Adipose tissue (tissue), 3 donors: ENCODE results near the gene PRKCB. TPM values are rescaled to one million over a fixed set of nuclear protein-coding genes. Genes with fewer than 3 reads are reported as not detected.
"Not testable (repeated sequence)": the region's sequence is repeated elsewhere in the genome, so short reads cannot be mapped to it uniquely, and the experiment has no call there.

ENCODE experiments used
- H3K27ac ChIP-seq: one replicate; pipeline ENCODE4 v1.5.1; 2013; ENCODE audit warnings: low read depth, low read length
- WGBS, 3 donors: extraction: QIAGEN DNeasy Blood & Tissue Kit; methylation state at CpG; one replicate each; pipeline ENCODE4 v1.1.7; 2013; 5-methylcytosine and 5-hydroxymethylcytosine counted together
- polyA plus RNA-seq, 3 donors: library from polyadenylated mRNA; stranded (reverse); fragments of 200-250 nt; gene quantifications; one replicate each; pipeline ENCODE4 v1.2.3, GENCODE V29; 2013
- donor health status: healthy with polysubstance abuse.
- donor health status: Bipolar disorder and iron deficiency.
- donor health status: healthy.

Gene PRKCB
- polyA plus RNA-seq, 3 donors, result 0.67 to 4.5 (median 3.1) TPM

DNA sequence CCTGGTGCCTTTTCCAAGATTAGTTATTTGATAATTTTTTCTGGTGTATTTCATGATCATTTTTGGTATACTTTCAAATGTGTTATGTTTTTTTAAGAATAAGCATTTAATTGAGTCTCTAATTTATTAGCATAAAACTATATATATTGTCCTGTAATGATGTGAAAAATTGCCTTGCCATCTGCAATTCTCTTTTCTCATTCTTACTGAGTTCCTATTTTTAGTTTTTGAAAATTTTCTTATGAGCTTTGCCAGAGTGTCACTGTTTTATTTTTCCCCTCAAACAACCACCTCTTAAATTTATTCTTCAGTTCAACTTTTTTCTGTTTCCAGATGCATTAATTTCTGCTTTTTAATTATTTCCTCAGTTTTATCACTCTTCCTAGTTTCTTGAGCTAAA, 59.3 kb downstream of the PRKCB start:
- H3K27ac ChIP-seq, result no peak overlapping the region

DNA sequence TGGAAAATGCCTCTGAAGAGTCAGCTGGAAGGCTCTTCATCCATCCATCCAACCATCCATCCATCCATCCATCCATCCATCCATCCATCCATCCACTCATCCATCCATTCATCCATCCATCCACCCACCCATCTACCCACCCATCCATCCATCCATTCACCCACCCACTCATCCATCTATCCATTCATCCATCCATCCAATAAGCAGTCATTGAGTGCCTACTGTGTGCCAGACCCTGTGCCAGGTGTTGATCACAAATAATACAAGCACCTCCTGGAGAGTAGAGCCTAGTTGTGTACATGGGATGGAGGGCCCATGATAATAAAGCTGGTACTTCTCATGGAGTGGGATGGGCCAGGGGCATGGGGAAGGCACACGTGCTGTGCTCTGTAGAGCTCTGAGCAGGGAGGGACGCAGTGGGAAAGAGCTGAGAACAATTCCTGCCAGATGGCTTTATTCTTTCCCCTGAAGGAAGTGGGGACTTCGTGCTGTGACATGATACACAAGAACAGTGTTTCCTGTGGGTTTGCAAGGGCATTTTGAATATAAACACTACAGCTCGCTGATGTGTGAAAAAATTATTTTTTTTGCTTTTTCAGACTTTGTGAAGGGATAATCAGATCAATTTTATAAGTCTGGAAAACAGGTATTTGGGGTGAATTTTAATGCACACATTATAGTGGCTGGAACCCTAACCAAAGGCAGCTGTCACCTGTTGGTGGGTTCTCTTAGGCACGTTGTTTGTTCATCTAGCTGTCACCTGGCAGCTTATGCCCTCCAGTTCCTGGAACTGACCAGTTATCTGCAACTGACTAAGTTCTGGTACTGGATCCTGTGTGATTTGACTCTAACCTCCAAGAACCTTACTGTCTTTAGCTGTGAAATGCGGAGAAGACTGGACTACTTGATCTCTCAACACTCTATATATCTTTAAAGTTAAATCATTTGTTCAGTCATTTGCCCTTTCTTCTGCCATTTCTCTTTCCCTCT, 61.3 kb downstream of the PRKCB start:
- no peak overlapping the region for H3K27ac ChIP-seq
- 37 to 54% (median 43%) methylated on average over 6 of the region's 6 CpGs for WGBS, 3 donors

DNA sequence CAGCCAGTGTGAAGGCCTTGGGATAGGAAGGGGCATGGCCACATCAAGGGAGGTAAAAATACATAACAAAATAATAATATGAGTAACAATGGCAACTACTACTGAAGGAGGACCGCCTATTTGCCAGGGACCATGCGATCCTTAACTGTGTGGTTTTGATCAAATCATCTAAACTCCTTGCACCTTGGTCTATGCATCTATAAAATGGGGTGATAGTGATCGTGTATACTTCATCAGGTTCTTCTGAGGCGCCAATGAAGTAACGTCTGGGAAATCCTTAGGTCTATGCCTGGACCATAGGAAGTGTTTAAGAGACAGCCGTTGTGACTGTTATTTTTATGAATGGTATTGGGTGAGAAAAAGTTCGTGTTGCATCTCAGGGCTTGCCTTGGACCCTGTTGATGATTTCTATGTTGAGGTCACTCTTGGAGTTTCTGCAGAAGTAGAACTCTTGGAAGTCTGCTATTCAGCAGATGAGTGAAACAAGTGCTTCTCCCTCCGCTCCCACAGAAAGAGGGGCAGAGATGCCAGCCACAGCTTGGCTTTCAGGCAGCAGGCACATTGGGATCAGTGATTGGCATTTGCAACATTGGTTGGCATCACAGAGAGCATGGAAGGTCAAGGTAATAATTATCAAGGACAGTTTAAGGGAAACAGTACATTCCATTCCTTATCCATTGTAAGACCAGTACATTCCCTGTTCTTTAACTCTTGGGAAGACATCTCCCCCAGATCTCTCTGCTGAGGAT, 63.1 kb downstream of the PRKCB start:
- WGBS, 3 donors, result 81 to 93% (median 91%) methylated on average over 8 of the region's 8 CpGs
- H3K27ac ChIP-seq, result no peak overlapping the region

DNA sequence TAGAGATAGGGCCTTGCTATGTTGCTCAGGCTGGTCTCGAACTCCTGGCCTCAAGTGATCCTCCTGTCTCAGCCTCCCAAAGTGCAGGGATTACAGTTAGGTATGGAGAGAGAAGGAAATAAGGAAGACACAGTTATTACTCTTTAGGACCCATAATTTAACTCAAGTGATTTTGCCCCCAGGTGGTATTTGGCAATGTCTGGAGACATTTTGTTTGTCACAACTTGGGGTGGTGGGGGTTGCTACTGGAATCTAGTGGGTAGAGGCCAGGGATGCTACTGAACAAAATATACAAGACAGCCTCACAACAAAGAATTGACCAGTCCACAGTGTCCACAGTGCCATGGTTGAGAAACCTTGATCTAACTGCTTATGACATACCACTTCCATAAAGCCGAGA, 64.1 kb downstream of the PRKCB start:
- 58 to 75% (median 73%) methylated on average over 2 of the region's 2 CpGs for WGBS, 3 donors
- no peak overlapping the region for H3K27ac ChIP-seq

DNA sequence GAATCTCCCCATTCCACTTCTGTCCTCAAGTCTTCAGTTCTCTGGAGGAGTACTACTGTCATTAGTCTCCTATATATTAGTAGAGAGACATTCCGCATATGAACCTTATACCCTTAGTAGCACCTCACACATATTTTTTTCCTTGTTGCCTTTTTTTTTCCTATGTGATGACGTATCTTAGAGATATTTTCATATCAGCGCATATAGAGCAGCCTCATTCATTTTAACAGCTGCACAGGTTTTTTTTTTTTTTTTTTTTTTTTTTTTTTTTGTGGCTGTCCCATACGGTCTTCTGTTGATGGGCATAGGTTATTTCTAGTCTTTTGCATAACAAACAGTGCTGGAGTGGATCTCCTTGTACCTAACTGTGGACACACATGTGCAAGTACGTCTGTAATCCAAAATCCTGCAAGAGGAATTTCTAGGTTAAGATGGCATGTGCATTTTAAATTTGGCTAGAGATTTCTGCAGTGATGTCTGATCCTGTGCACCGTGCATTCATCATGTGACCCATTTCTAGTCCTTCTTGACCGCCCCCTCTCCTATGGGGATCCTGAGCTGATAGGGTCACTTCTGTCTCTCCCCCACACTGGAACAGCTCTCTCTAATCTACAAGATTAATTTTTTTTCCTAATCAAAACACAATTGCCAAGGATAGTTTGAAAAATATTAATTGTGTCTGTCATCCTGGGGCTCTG, 64.8 kb downstream of the PRKCB start:
- no peak overlapping the region for H3K27ac ChIP-seq

DNA sequence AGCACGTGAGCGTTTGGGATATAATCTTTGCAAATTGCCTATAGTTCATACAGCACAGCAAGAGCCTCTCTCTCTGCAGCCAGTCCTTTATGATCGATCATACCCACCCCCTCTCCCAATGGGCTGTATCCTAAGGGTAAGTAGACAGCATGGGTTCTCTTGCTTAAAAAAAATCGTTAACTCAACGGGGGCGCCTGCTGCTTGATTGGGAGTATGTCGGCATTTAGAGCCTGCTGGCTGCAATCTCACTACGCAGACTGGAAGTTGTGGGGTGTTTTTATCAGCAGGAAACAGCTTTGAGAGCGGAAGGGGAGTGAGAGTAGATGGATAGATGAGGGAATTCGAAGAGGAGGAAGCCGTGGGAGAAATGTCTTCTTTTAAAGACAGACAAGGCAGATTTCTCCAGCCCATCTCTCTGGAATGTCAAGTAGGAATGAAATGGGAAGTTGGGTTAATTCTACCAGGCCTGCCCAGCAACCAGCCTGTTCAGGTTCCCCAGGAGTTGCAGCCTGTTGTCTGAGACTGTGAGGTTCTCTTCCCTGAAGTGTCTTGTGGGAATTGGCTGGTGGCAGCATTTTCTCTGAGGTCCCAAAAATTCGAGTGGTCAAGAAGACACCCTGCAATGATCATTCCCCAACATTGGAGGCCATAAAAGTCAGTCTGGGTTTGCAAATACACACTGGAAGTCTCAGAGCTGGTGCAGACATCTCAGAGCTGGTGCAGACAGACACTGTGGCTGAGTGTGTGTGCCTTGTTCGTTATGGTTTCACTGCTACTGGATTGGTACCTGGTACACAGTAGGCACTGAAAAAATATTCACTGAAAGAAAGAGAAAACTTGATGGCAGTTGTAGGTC, 65.6 kb downstream of the PRKCB start:
- H3K27ac ChIP-seq, result no peak overlapping the region
- WGBS, 3 donors, result 14 to 18% (median 17%) methylated on average over 13 of the region's 13 CpGs

More for the DNA sequence above, 64.8 kb downstream of the PRKCB start:
- 66 to 69% (median 68%) methylated on average over 7 of the region's 7 CpGs for WGBS, 3 donors

DNA sequence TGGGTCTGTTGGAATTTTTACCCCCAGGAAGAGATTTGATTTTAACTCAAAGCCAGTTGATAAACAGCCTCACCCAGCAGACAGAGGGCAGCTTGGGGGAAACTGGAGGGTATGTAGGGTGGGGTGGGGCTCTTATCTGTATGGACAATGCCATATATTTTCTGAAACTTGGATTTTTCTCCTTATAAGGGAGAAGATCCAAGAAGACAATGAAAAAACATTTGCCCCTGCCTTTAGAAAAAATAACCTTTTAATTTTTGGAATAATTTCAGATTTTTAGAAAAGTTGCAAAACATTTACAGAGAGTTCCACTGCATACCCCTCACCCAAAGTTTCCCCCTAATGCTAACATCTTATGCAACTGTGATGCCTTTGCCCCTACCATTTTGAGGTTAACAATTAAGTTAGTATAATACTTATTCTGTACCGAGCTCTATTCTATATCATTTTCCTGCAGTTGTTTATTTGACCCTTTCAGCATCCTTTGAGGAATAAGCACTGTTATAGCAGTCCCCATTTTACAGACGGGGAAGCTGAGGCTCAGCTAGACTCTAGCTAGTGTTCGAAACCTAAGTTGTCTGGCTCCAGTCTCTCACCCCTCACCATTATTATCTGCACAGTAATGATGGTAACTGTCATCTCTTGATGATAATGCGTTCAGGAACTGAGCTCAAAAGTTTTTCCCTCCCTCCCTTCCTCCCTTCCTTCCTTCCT, 66.4 kb downstream of the PRKCB start:
- 68 to 77% (median 73%) methylated on average over 4 of the region's 4 CpGs for WGBS, 3 donors
- H3K27ac ChIP-seq, result no peak overlapping the region

DNA sequence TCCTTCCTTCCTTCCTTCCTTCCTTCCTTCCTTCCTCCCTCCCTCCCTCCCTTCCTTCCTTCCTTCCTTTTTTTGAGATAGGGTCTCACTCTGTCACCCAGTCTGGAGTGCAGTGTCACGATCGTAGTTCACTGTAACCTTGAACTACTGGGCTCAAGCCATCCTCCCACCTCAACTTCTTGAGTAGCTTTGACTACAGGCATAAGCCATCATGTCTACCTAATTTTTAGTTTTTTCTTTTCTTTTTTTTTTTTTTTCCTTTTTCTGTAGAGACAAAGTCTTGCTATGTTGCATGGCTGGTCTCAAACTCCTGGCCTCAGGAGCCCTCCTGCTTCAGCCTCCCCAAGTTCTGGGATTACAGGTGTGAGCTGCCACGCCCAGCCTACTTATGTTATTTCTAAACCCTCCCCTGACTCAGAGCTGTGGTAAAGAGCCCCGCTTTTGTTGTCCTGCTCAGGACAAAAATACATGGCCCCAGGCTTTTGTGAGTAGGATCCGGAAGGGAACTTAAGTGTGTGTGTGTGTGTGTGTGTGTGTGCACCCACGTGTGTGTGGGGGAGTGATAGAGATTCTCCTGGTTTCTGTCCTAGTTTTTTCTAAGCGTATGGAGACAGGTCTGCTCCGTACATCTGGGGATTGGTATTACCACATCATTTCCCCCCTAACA, 67.1 kb downstream of the PRKCB start:
- WGBS, 3 donors, result 39 to 57% (median 48%) methylated on average over 8 of the region's 8 CpGs
- H3K27ac ChIP-seq, result no peak overlapping the region

DNA sequence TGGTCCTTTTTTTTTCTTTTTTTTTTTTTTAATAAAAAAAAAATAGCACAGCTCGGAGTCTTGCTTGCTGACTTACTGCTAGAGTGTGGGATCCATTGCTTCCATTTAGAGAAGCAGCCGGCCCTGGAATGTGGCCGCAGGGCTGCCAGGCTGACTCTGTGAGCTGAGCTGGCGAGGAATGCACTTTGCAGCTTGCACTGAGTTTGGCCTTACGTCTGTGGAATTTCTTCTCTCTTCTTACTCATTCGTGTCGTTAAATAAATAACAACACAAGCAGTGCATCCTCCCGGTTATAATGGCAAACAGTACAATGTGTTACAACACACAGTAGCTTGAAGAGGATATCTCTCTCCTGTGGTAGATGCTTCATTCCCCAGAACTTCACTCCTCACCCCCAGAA, 69.2 kb downstream of the PRKCB start:
- no peak overlapping the region for H3K27ac ChIP-seq
- 21 to 42% (median 40%) methylated on average over 8 of the region's 8 CpGs for WGBS, 3 donors

DNA sequence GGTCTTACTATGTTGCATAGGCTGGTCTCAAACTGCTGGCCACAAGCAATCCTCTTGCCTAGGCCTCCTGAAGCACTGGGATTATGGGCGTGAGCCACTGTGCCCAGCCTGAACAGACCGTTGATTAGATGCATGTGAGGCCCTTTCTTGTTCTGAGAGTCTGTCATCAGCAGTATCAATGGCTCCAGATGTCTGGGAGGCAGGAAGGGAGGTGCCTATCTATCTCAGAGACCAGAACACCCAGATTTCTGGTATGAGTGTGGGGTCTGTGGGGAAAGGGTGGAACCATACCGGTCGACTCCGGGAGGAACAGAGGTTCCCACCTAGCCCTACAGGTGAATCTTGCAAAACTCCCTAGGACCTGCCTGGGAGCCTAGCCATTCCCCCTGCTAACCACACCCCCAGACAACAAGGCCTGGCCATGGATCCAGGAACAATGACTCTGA, 71.7 kb downstream of the PRKCB start:
- WGBS, 3 donors, result 57 to 80% (median 68%) methylated on average over 5 of the region's 5 CpGs
- no peak overlapping the region for H3K27ac ChIP-seq

DNA sequence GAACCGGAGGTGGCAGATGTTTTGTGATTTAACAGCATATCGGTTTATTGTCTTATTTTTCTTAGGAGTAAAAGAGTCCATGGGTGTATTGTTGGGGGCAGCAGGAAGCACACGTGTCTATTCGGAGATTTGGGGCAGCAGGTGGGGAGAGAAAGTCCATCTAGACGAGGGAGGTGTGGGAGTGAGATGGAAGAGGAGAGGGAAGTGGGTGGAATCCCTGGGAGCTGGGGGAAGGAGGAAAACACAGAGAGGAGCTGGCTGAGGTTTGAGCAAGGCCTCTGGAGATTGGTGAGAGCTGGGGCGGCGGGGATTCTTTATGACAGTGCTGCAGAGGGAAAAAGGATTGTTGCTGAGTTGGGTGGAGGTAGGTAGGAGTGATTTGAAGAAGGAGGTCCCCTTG, 72.1 kb downstream of the PRKCB start:
- no peak overlapping the region for H3K27ac ChIP-seq
- WGBS, 3 donors, result 42 to 50% (median 49%) methylated on average over 7 of the region's 7 CpGs

DNA sequence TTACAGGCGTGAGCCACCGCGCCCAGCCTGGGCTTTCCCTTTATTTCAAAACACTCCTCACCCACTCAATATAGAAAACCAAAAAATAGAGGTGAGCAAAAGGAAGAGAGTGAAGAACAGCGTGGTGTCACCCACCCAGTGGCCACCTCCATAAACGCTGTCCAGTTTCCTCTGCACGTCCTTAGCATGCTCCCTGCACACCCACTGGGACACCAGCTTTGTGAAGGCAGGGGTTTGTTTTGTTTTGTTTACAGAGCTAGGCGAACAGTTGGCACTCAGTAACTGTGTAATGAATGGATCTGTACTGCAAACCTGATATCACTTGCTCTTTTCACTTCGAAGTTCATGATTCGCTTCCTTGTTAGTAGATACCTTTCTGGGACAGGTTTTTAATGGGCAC, 73.0 kb downstream of the PRKCB start:
- 68 to 84% (median 81%) methylated on average over 9 of the region's 9 CpGs for WGBS, 3 donors
- H3K27ac ChIP-seq, result no peak overlapping the region

DNA sequence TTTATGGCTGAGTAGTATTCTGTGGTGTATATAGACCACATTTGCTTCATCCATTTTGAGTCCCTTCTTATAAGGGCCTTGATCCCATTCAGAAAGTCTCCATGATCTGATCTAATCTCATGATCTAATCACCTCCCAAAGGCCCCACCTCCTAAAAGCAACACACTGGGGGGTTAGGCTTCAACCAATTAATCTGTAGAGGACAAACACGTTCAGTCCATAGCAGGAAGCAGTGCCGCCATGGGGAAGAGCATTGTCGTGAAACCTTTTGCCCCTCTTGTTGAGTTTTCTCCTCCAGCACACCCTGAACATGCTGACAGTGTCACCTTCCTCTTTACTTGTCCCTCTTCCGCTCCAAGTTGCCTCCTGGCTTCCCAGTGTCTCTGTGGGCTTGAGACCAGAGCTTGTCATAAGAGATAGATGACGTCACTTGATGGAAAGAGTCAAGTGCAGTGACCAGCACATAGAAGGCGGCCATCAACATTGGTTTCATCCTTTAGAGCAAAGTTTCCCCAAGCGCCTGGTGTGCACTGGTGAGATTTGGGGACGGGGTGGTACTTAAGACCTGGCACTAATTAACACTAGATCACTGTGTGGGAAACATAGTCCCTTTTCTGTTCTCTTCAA, 74.1 kb downstream of the PRKCB start:
- 66 to 85% (median 81%) methylated on average over 8 of the region's 8 CpGs for WGBS, 3 donors
- H3K27ac ChIP-seq, result no peak overlapping the region

DNA sequence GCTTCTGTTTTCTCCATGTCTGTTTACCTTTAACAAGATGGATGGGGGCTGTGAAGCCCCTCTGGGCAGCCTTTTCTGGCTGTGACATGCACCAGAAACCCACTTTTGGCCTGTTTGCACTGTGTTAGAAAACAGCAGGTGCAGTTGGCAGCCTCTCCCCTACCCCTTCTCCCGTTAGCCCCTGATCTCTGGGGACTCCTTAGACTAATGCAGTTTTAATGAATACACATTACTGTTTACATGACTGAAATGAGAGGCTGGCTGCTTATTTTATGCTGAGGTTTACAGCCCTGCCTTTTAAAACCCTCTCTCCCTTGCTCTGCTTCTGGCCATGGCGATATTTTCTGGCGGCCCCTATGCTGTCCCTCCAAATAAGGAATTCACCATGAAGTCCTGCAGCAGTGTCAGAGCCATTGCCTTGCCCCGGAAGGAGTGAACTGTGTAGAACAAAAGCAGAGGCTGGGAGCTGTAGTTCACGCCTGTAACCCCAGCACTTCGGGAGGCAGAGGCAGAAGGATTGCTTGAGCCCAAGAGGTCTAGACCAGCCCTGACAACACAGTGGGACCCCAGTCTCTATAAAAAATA, 79.3 kb downstream of the PRKCB start:
- H3K27ac ChIP-seq, result no peak overlapping the region
- 36 to 64% (median 58%) methylated on average over 6 of the region's 6 CpGs for WGBS, 3 donors

DNA sequence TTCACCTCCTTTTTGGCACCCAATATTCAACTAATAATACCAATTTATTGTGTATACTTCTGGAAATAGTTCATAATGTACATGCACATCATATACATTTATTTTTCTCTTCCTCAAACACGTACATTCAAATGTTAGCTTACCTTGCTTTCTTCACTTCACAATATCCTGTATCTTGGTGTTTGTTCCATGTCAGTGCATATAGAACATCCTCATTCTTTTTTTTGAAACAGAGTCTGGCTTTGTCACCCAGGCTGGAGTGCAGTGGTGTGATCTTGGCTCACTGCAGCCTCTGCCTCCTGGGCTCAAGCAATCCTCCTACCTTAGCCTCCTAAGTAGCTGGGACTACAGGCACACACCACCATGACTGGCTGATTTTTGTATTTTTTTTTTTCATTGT, 80.8 kb downstream of the PRKCB start:
- not testable (repeated sequence) for H3K27ac ChIP-seq
- WGBS, 3 donors, result 40 to 54% (median 50%) methylated on average over 1 of the region's 1 CpG

DNA sequence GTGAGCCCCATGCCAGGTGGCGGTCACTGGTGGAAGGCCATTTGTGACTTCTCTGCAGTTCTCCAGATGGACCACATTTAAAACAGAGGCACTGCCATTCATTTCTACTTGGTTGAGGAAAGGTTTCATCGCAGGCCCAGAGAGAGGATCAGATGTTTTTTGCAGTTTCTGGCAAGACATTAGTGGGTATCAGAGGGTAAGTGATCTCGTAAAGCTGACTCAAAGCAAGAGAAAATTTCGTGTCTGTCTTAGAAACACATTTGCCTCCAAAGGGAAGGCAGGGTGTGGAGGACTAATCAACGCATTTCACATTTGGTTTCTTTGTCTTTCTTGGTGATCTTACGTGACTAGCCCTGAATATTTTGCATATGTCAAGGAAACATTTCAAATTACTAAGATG, 81.8 kb downstream of the PRKCB start:
- 70 to 87% (median 83%) methylated on average over 6 of the region's 6 CpGs for WGBS, 3 donors
- no peak overlapping the region for H3K27ac ChIP-seq
